A549 (cell line): ENCODE measurements around the gene SLC2A4RG. TPM values are rescaled to one million over a fixed set of nuclear protein-coding genes. Genes with fewer than 3 reads are reported as not detected.
A peak's percentile ranks its signal among the peaks of the same experiment; 100 is the strongest.

Experiments
- ATAC-seq, 2 experiments: fragments of 200-7000 bp in 1 of 2; fragments of >200 bp in 1 of 2; cut with Nextera tagmentation in 1 of 2; cut with Tn5 transposase in 1 of 2; 3 replicates each; pipeline versions ENCODE4 v1.8.0 to v1.9.1; 2018 to 2020; ENCODE audit warnings: mild to moderate bottlenecking in 1 of 2, moderate library complexity in 1 of 2
- CTCF ChIA-PET: fragments of 300-600 bp; sonication (Branson Sonifier 250); formaldehyde crosslinking; extraction: SDS; loops from one replicate; lab custom pipeline; 2021; ENCODE audit warnings: antibody characterized with exemption, inconsistent platforms; lab: Yijun Ruan, JAX
- POLR2A ChIA-PET: fragments of 350-600 bp; formaldehyde crosslinking; extraction: SDS; loops from one replicate; lab custom pipeline; 2021; ENCODE audit warnings: antibody characterized with exemption, inconsistent platforms; lab: Yijun Ruan, JAX
- DNase-seq, 2 experiments: peaks; one replicate each; pipeline versions ENCODE4 v3.0.0 to v3.0.0-alpha.2; 2011 to 2016; ENCODE audit warnings: low read depth in 1 of 2, low spot score in 1 of 2
- FAIRE-seq: peaks from 2 replicates; lab custom pipeline; 2011; peaks lifted over from hg19 to GRCh38; lab: Jason Lieb, UNC
- H3K27ac ChIP-seq, 2 experiments: fragments of >200 bp; sonication (Bioruptor Twin); formaldehyde crosslinking; 3 replicates each; pipeline ENCODE4 v1.5.1; 2016 to 2017
- H3K4me1 ChIP-seq: fragments of >200 bp; sonication (Bioruptor Twin); formaldehyde crosslinking; 3 replicates; pipeline ENCODE4 v1.6.1; 2016
- H3K4me2 ChIP-seq: fragments of >200 bp; sonication (Bioruptor Twin); formaldehyde crosslinking; 3 replicates; pipeline ENCODE4 v1.6.1; 2016
- H3K4me3 ChIP-seq: fragments of >200 bp; sonication (Bioruptor Twin); formaldehyde crosslinking; 3 replicates; pipeline ENCODE4 v1.5.1; 2016
- H3K9me3 ChIP-seq: fragments of >200 bp; sonication (Bioruptor Twin); formaldehyde crosslinking; 3 replicates; pipeline ENCODE4 v1.6.1; 2016
- ATOH8 ChIP-seq: fragments of 250-450 bp; sonication (Bioruptor Pico); IDR thresholded peaks from 2 replicates; pipeline ENCODE4 v1.5.0; 2020; ENCODE audit warnings: low read depth, mild to moderate bottlenecking, moderate library complexity
- CBX2 ChIP-seq: fragments of 200-600 bp; sonication (generic); IDR thresholded peaks from 2 replicates; pipeline ENCODE4 v1.6.1; 2016; ENCODE audit warnings: low read depth, mild to moderate bottlenecking, borderline replicate concordance
- CEBPB ChIP-seq, 2 experiments: fragments of >200 bp in 1 of 2; sonication (Bioruptor Twin) in 1 of 2; formaldehyde crosslinking in 1 of 2; IDR thresholded peaks; 2 replicates each; pipeline ENCODE4 v1.6.1; 2012 to 2016
- ELK1 ChIP-seq: fragments of 150-350 bp; IDR thresholded peaks from 2 replicates; pipeline ENCODE4 v1.6.1; 2014; ENCODE audit warnings: low read depth, mild to moderate bottlenecking, low read length
- FOSB ChIP-seq: fragments of 250-450 bp; sonication (Bioruptor Pico); IDR thresholded peaks from 2 replicates; pipeline ENCODE4 v1.5.0; 2020; ENCODE audit warnings: mild to moderate bottlenecking, moderate library complexity
- FOSL2 ChIP-seq, 2 experiments: fragments of 450-650 bp in 1 of 2; fragments of >200 bp in 1 of 2; sonication (Bioruptor Twin) in 1 of 2; formaldehyde crosslinking; IDR thresholded peaks; 2 replicates each; pipeline versions ENCODE4 v1.5.0 to v1.6.1; 2016 to 2020; ENCODE audit warnings: mild to moderate bottlenecking in 1 of 2, moderate library complexity in 1 of 2
- HEYL ChIP-seq: fragments of 250-450 bp; sonication (Bioruptor Pico); IDR thresholded peaks from 2 replicates; pipeline ENCODE4 v1.8.0; 2021; ENCODE audit warnings: mild to moderate bottlenecking, moderate library complexity
- HOXA7 ChIP-seq: fragments of 250-450 bp; sonication (Bioruptor Pico); IDR thresholded peaks from 2 replicates; pipeline ENCODE4 v1.5.0; 2020; ENCODE audit warnings: mild to moderate bottlenecking, moderate library complexity
- JUN ChIP-seq, 2 experiments: fragments of >200 bp; sonication (Bioruptor Twin); formaldehyde crosslinking; IDR thresholded peaks; 2 replicates in 1 of 2; 3 replicates in 1 of 2; pipeline ENCODE4 v1.6.1; 2016 to 2017
- JUNB ChIP-seq: fragments of >200 bp; sonication (Bioruptor Twin); formaldehyde crosslinking; IDR thresholded peaks from 2 replicates; pipeline ENCODE4 v1.6.1; 2016
- KDM1A ChIP-seq: fragments of 200-600 bp; sonication (generic); IDR thresholded peaks from 2 replicates; pipeline ENCODE4 v1.6.1; 2016; ENCODE audit warnings: low read depth, mild to moderate bottlenecking
- MYC ChIP-seq: IDR thresholded peaks from 2 replicates; pipeline ENCODE4 v1.6.1; 2012; ENCODE audit warnings: mild to moderate bottlenecking, inconsistent platforms, low read length, improper control_type of control experiment, borderline replicate concordance
- NFE2L2 ChIP-seq: fragments of 150-350 bp; conservative IDR thresholded peaks from 2 replicates; pipeline ENCODE4 v1.6.1; 2014; ENCODE audit warnings: low read length
- NPAS2 ChIP-seq: fragments of 250-450 bp; sonication (Bioruptor Pico); IDR thresholded peaks from 2 replicates; pipeline ENCODE4 v1.8.0; 2022; ENCODE audit warnings: mild to moderate bottlenecking, moderate library complexity, borderline replicate concordance
- PBX3 ChIP-seq: IDR thresholded peaks from 2 replicates; pipeline ENCODE4 v1.6.1; 2012
- POLR2AphosphoS2 ChIP-seq: conservative IDR thresholded peaks from 2 replicates; pipeline ENCODE4 v1.6.1; 2012; ENCODE audit warnings: low read length, improper control_type of control experiment, inconsistent platforms
- RNF2 ChIP-seq: fragments of 200-600 bp; sonication (generic); IDR thresholded peaks from 2 replicates; pipeline ENCODE4 v1.6.1; 2016; ENCODE audit warnings: low read depth, mild to moderate bottlenecking, antibody characterized with exemption, moderate library complexity, borderline replicate concordance
- SMC3 ChIP-seq: fragments of >200 bp; sonication (Bioruptor Twin); formaldehyde crosslinking; IDR thresholded peaks from 3 replicates; pipeline ENCODE4 v1.6.1; 2018; ENCODE audit warnings: inconsistent platforms
- TFCP2L1 ChIP-seq: fragments of 250-450 bp; sonication (Bioruptor Pico); IDR thresholded peaks from 2 replicates; pipeline ENCODE4 v1.5.0; 2021; ENCODE audit warnings: mild to moderate bottlenecking
- WGBS: methylation state at CpG from one replicate; pipeline ENCODE4 v1.1.6; 2017; ENCODE audit errors: missing lambda C conversion rate; 5-methylcytosine and 5-hydroxymethylcytosine counted together
- polyA plus RNA-seq, 4 experiments: library from polyadenylated mRNA; depleted of rRNA in 3 of 4; stranded (reverse); fragments of >200 nt; fragmentation: RNase III in 1 of 4; extraction: RNeasy Plus Mini Kit Qiagen cat#74134 plus additional on column Dnase treatment in 1 of 4; gene quantifications; 2 replicates in 3 of 4; 3 replicates in 1 of 4; pipeline ENCODE4 v1.2.3, GENCODE V29; 2011 to 2017

SLC2A4RG gene
- polyA plus RNA-seq, 2 of the 4 experiments (the other 2 are of a cell fraction): 28.1 to 64.6 TPM

- H3K4me1 ChIP-seq: peaks cover 35% of the 10 kb centered on the region
- ATAC-seq (no peak), FAIRE-seq (no peak), DNase-seq (no peak)
- no peak within 1 kb of the TSS for H3K4me2 ChIP-seq
- no peak within 1 kb of the TSS for H3K4me3 ChIP-seq
- no peaks in the 10 kb centered on the region for H3K9me3 ChIP-seq
- POLR2A ChIA-PET: interaction anchor here (3.0 kb wide), 1 partner anchor 11 kb away, joined by 38 read pairs; the partner anchor contains the start of genes ARFRP1 and ZGPAT
- WGBS: 93% methylated on average over 44 of the region's 52 CpGs
- CTCF ChIA-PET: interaction anchor here (1.3 to 2.4 kb wide), 2 partner anchors 89 to 159 kb away, joined by 4 to 6 read pairs; partner anchors contain the start of gene PTK6
- peak within 1 kb of the TSS; percentile 16 to 94; a peak in 3 of 6 replicates for H3K27ac ChIP-seq
- TF ChIP-seq KDM1A (no peak), PBX3 (peak; percentile 39; the same call in 1 of the 2 replicates), POLR2AphosphoS2 (0 out of 2 replicates have a peak, but pooled peaks have one; percentile 55), TFCP2L1 (CRISPR knock-in tag) (0 out of 2 replicates have a peak, but pooled peaks have one; percentile 19)
- TF ChIP-seq, all 56 proteins: peak for 3
Measured at GRCh38 chr20:63696628-63697356, 42.8 kb upstream of the SLC2A4RG start, which contains the start of gene TNFRSF6B. Gene TNFRSF6B, plus strand, starts transcription at chr20:63696652. Its CDS starts 116 bp downstream, at chr20:63696768.

- no peak for FAIRE-seq
- ChIA-PET POLR2A (interaction anchor here (3.0 kb wide), 1 partner anchor 10 kb away, joined by 38 read pairs; the partner anchor contains the start of genes ARFRP1 and ZGPAT), CTCF (interaction anchor here (0.9 to 2.4 kb wide), 5 partner anchors 8 to 160 kb away, joined by 3 to 6 read pairs (median 3); partner anchors contain the start of genes PTK6 and SLC2A4RG)
- peak overlapping the region; percentile 16 to 94; a peak in 3 of 6 replicates for H3K27ac ChIP-seq
- TF ChIP-seq SMC3 (no peak), PBX3 (0 out of 2 replicates have a peak, but pooled peaks have one; percentile 29)
- H3K4me1 ChIP-seq: peaks cover 33% of the 10 kb centered on the region
- no peaks in the 10 kb centered on the region for H3K9me3 ChIP-seq
- ATAC-seq: peak in 1 of 2 experiments; percentile 4; a peak in 2 of 6 replicates
- WGBS: 90% methylated on average over 4 of the region's 7 CpGs
- H3K4me2 ChIP-seq: no peak overlapping the region
- H3K4me3 ChIP-seq: no peak overlapping the region
- DNase-seq: no peak
Measured at GRCh38 chr20:63697357-63697867, 42.2 kb upstream of the SLC2A4RG start.

- no peak for ATAC-seq
- peaks cover 33% of the 10 kb centered on the region for H3K4me1 ChIP-seq
- POLR2A ChIA-PET: interaction anchor here (1.2 to 3.0 kb wide), 3 partner anchors 10 to 43 kb away, joined by 3 to 38 read pairs (median 9); partner anchors contain the start of genes ARFRP1 and ZGPAT
Measured at GRCh38 chr20:63697868-63698545, 41.6 kb upstream of the SLC2A4RG start.

GRCh38 chr20:63698739-63699465 is 40.7 kb upstream of the SLC2A4RG start:
- WGBS: 3% methylated on average over 5 of the region's 19 CpGs
- POLR2A ChIA-PET: interaction anchor here (0.7 to 3.0 kb wide), 6 partner anchors 9 to 166 kb away, joined by 3 to 38 read pairs (median 4); partner anchors contain the start of genes ARFRP1, TPD52L2 and ZGPAT
- Histone ChIP-seq H3K4me2 (peak overlapping the region; percentile 82), H3K4me1 (peaks cover 33% of the 10 kb centered on the region), H3K27ac (peak overlapping the region; percentile 88 to 94), H3K4me3 (0 out of 3 replicates have a peak overlapping the region, but pooled peaks have one; percentile 6), H3K9me3 (no peaks in the 10 kb centered on the region)
- no peak for FAIRE-seq
- CTCF ChIA-PET: interaction anchor here (0.8 to 2.4 kb wide), 8 partner anchors 9 to 275 kb away, joined by 3 to 6 read pairs (median 3); partner anchors contain the start of genes ARFRP1, LIME1, PTK6 and SLC2A4RG
- peak; percentile 74 for ATAC-seq
- DNase-seq: peak; percentile 83
- TF ChIP-seq CEBPB (IDR thresholded peaks at IDR 0.05): no peak
- TF ChIP-seq NPAS2: no peak
- TF ChIP-seq NFE2L2: no peak
- peak; percentile 42; the same call in 1 of the 2 replicates for TF ChIP-seq HOXA7 (CRISPR knock-in tag)
- TF ChIP-seq MYC: peak; percentile 46; the same call in 1 of the 2 replicates
- no peak for TF ChIP-seq ELK1
- TF ChIP-seq JUNB: peak; percentile 49; the same call in 1 of the 2 replicates
- TF ChIP-seq RNF2: no peak
- TF ChIP-seq ATOH8: no peak
- peak in 1 of 2 experiments; percentile 70; a peak in 2 of 5 replicates for TF ChIP-seq JUN (IDR thresholded peaks at IDR 0.05)
- TF ChIP-seq FOSL2 (IDR thresholded peaks at IDR 0.05): peak; percentile 70
- peak; percentile 97 for TF ChIP-seq FOSL2 (CRISPR knock-in tag; IDR thresholded peaks at IDR 0.05)

More at GRCh38 chr20:63697868-63698545, 41.6 kb upstream of the SLC2A4RG start:
- H3K4me3 ChIP-seq: no peak overlapping the region
- peak overlapping the region; percentile 82 for H3K4me2 ChIP-seq
- H3K27ac ChIP-seq: peak overlapping the region; percentile 88 to 94
- no peak for TF ChIP-seq FOSB (CRISPR knock-in tag)
- no peak for TF ChIP-seq HEYL (CRISPR knock-in tag)
- TF ChIP-seq POLR2AphosphoS2: peak; percentile 49; the same call in 1 of the 2 replicates
- TF ChIP-seq CBX2: no peak
- TF ChIP-seq, all 56 proteins: peak for 1
- no peaks in the 10 kb centered on the region for H3K9me3 ChIP-seq
- 94% methylated on average over 33 of the region's 40 CpGs for WGBS
- CTCF ChIA-PET: interaction anchor here (0.8 to 2.4 kb wide), 7 partner anchors 8 to 276 kb away, joined by 3 to 6 read pairs (median 4); partner anchors contain the start of genes ARFRP1, PTK6, SLC2A4RG and ZGPAT
- DNase-seq (no peak), FAIRE-seq (no peak)
